Fibroblast of the aortic adventitia (primary cell): ENCODE results near the gene ENTPD5. TPM values are rescaled to one million over a fixed set of nuclear protein-coding genes. Genes with fewer than 3 reads are reported as not detected.

Source experiments
- DNase-seq: peaks from one replicate; pipeline ENCODE4 v3.0.0-alpha.2; 2010; ENCODE audit warnings: low read depth
- H3K4me3 ChIP-seq: 2 replicates; pipeline ENCODE4 v1.5.1; 2011; ENCODE audit warnings: low read depth, mild to moderate bottlenecking, control low read depth, low read length, moderate library complexity
- total RNA-seq: library from RNA; depleted of rRNA; stranded (reverse); fragments of >200 nt; gene quantifications from 2 replicates; pipeline ENCODE4 v1.2.3, GENCODE V29; 2012; ENCODE audit warnings: low replicate concordance
- TF ChIP-seq, protein P1 (sequence below): IDR thresholded peaks from 2 replicates; pipeline ENCODE4 v1.5.1; 2011; ENCODE audit warnings: mild to moderate bottlenecking, low read length, control low read depth, inconsistent platforms; ENCODE audit not compliant: insufficient read depth

Gene ENTPD5
- total RNA-seq, 1 donor = 15.2 TPM

DNA sequence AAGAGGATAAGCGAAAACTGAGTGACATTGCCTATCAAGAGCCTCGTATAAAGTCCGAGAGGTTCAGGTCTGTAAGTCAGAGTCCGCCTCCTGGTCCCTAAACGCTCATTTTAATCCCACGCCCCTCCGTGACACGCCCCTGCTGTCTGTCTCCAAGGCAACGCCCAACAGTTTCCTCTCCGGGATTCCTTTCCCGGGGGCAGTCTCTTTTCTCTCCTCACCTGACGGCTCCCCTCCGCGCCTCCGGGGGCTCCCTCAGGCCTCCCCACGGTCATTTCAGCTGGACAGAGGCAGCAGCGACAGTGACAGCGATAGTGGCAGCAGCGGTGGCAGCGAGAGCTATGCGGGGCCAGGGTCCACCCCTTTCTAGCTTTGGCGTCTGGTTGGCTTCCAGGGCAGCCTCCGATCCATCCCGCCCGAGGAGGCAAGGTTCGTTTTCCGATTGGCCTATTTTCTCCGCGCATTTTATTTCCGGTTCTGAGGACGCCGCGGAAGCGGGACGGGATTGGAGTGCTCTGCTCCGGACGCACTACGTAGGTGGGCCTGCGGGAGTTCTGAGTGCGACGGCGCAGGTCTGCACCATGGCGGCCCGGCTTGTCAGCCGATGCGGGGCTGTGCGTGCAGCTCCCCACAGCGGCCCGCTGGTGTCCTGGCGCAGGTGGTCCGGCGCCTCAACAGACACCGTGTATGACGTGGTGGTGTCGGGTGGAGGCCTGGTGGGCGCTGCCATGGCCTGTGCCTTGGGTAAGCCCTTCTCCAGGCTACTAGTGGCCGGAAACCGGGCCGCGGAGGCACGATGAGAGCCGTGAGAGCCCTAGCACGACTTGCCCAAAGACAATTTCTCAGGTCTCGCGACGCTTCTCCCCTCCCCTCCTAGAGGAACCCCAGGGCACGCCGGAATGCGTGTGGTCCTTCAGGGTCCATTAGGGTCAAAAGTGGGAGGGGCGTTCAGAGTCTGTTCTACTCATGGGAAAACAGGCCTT is 69.0 kb downstream of the ENTPD5 start, which contains the start of the genes COQ6 and FAM161B:
Gene COQ6, plus strand, starts transcription at position 551 of the 983 bp plus-strand sequence. Its CDS starts 31 bp downstream, at position 582.
Gene FAM161B, minus strand, starts transcription at position 343 of the 983 bp plus-strand sequence. Its CDS starts 68 bp downstream, at position 275.
- peak; percentile 95 for DNase-seq
- H3K4me3 ChIP-seq = peak within 1 kb of the TSS; percentile 97
- TF ChIP-seq, protein P1, sequence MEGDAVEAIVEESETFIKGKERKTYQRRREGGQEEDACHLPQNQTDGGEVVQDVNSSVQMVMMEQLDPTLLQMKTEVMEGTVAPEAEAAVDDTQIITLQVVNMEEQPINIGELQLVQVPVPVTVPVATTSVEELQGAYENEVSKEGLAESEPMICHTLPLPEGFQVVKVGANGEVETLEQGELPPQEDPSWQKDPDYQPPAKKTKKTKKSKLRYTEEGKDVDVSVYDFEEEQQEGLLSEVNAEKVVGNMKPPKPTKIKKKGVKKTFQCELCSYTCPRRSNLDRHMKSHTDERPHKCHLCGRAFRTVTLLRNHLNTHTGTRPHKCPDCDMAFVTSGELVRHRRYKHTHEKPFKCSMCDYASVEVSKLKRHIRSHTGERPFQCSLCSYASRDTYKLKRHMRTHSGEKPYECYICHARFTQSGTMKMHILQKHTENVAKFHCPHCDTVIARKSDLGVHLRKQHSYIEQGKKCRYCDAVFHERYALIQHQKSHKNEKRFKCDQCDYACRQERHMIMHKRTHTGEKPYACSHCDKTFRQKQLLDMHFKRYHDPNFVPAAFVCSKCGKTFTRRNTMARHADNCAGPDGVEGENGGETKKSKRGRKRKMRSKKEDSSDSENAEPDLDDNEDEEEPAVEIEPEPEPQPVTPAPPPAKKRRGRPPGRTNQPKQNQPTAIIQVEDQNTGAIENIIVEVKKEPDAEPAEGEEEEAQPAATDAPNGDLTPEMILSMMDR = peak; percentile 4

DNA sequence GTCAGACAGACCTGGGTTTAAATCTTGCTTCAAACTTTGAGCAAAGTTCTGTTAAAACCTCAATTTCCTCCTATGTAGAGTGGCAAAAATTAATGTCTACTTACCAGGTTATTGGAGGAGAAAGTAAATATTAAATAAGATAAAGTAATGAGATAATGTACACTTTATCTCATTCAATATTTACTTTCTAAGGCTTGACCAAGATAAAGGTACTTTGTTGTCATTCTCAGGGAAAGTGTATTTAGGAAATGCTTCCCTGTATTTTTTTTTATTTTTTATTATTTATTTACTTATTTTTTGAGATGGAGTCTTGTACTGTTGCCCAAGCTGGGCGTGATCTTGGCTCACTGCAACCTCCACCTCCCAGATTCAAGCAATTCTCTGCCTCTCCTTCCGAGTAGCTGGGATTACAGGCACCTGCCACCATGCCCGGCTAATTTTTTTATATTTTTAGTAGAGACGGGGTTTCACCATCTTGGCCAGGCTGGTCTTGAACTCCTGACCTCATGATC is 73.9 kb downstream of the ENTPD5 start:
- DNase-seq = no peak
- H3K4me3 ChIP-seq = no peak overlapping the region
- TF ChIP-seq, protein P1 = no peak

DNA sequence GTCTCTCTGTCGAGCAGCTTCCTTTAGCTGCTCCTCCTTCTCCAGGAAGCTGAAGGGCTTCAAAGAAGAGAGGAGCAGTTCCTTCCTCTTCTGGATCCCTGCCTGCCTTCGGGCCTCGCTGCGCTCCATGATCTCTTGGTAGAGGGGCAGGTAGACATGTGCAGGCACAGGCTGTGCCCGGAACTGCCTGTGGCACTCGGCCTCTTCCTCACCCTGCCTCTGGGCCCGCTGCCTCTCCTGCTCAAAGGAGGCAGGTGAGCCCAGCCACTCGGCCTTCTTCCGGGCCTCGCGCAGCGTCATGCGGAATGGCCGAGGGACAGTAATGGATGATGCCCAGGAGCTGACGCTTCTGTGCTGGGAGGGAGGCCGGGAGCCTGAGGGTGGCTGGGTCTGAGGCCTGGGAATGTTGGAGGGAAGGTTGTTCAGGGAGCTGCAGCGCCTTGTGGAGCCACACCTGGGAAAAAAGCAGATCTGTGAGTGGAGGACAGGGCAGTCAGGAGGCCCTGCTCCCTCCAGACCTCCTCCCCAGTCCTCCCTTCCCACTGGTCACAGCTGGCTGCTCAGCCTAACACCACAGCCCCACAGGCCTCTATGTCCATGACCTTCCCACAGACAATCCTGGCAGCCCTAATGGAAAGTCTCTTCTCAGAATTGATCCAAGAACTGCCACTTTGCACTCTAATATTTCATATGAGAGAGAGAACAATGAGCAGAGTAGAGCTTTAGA is 74.5 kb downstream of the ENTPD5 start:
- TF ChIP-seq, protein P1 = no peak
- H3K4me3 ChIP-seq = no peak overlapping the region
- DNase-seq = no peak

DNA sequence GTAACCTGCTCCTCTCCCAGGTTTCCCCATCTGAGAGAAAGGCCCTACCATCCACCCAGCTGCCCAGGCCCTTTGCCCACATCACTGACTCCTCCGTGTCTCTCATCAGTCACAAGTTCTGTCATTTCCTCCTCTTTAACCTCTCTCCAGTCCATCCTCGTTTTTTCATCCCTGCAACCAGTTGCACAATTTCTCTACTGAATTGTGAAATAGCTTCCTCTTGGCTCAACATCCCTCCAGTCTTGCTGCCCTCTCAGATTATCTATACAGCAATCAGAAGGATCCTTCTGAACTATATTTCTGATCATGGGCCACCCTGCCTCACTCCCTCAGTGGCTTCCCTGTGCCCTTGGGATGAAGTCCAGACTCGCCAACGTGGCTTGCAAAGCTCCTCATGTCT is 76.0 kb downstream of the ENTPD5 start:
- peak; percentile 72 for DNase-seq
- no peak overlapping the region for H3K4me3 ChIP-seq
- TF ChIP-seq, protein P1 = no peak

DNA sequence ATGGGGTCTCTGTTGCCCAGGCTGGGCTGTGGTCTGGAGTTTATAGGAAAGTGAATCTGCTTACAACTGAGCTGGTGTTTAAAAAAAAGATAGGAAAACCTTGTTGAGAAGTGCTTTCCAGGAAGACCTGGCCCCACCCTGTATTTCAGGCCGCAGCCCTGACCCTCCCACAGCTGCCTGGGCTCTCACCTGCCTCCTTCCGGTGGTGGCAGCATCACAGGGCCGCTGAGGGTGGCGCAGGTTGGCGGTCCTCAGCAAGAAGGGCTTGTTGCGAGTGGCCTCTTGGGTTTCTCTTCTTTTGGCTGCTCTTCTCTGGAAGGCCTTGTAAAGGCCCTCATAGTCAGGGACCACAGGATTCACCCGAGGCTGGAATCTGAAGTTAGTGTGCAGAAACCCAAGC is 76.9 kb downstream of the ENTPD5 start:
- H3K4me3 ChIP-seq = no peak overlapping the region
- no peak for DNase-seq
- TF ChIP-seq, protein P1 = no peak

DNA sequence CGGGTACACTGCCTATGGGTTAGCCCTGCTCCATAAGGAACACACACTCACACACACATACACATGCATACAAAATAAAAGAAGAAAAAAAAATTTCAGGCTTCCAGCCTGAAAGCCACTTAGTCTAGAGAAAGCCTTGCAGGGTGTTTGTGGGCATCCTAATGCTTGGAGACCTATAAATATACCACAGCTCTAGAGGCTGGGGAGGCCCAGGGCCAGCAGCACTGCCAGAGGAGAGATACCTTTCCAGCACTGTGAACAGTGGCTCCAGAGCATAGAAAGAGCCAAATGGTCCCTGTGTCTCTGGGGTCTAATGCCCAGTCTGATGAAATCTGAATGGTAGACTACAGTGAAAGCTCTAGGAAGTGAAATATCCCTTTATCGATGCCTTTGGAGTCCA is 82.1 kb downstream of the ENTPD5 start:
- TF ChIP-seq, protein P1 = no peak
- DNase-seq = no peak
- no peak overlapping the region for H3K4me3 ChIP-seq
